Thymus (tissue), 11 donors: ENCODE measurements around the gene NSD2. TPM values are rescaled to one million over a fixed set of nuclear protein-coding genes. Genes with fewer than 3 reads are reported as not detected.

Experiments used
- DNase-seq, 9 donors: peaks; one replicate each; pipeline ENCODE4 v3.0.0-alpha.2; 2013; ENCODE audit warnings: low spot score in 9 of 9, low read depth in 6 of 9, missing footprints in 1 of 9
- H3K27ac ChIP-seq, 2 donors: one replicate each; pipeline ENCODE4 v1.5.1; 2013; ENCODE audit warnings: control low read depth in 1 of 2, low read depth in 1 of 2, low read length in 1 of 2, mild to moderate bottlenecking in 1 of 2, moderate library complexity in 1 of 2
- H3K27me3 ChIP-seq, 2 donors: one replicate each; pipeline ENCODE4 v1.5.1; 2013; ENCODE audit warnings: low read length in 1 of 2; ENCODE audit not compliant: control insufficient read depth in 2 of 2, insufficient read depth in 1 of 2
- H3K36me3 ChIP-seq, 2 donors: one replicate each; pipeline ENCODE4 v1.5.1; 2013; ENCODE audit warnings: low read length in 1 of 2, mild to moderate bottlenecking in 1 of 2, moderate library complexity in 1 of 2; ENCODE audit not compliant: control insufficient read depth in 2 of 2, insufficient read depth in 2 of 2
- H3K4me1 ChIP-seq, 2 donors: one replicate each; pipeline ENCODE4 v1.5.1; 2013; ENCODE audit warnings: low read length in 2 of 2; ENCODE audit not compliant: control insufficient read depth in 2 of 2, insufficient read depth in 2 of 2
- H3K4me3 ChIP-seq, 2 donors: one replicate each; pipeline ENCODE4 v1.5.1; 2013; ENCODE audit warnings: low read length in 2 of 2, control low read depth in 1 of 2, mild to moderate bottlenecking in 1 of 2
- H3K9me3 ChIP-seq, 2 donors: one replicate each; pipeline ENCODE4 v1.5.1; 2013; ENCODE audit warnings: low read length in 1 of 2, mild to moderate bottlenecking in 1 of 2; ENCODE audit not compliant: control insufficient read depth in 2 of 2, insufficient read depth in 1 of 2
- WGBS: extraction: QIAGEN DNeasy Blood & Tissue Kit; methylation state at CpG from one replicate; pipeline ENCODE4 v1.1.7; 2013; 5-methylcytosine and 5-hydroxymethylcytosine counted together
- polyA plus RNA-seq: library from polyadenylated mRNA; stranded (reverse); fragments of 200-250 nt; gene quantifications from one replicate; pipeline ENCODE4 v1.2.3, GENCODE V29; 2013
- total RNA-seq: library from RNA; stranded (reverse); fragments of 120-200 nt; gene quantifications from one replicate; pipeline ENCODE4 v1.2.4, GENCODE V29; 2013
- donor health status: healthy.

Gene NSD2
- total and polyA plus RNA-seq, 2 donors = 18.6 to 65.3 TPM

GRCh38 chr4:1856943-1857699 is 14.1 kb upstream of the NSD2 start:
- H3K36me3 ChIP-seq = peaks cover 13 to 16% of the 10 kb centered on the region in 2 donors
- peaks cover 56 to 73% of the 10 kb centered on the region in 2 donors for H3K4me1 ChIP-seq
- WGBS = 31% methylated on average over 32 of the region's 32 CpGs
- H3K4me3 ChIP-seq = peak overlapping the region; percentile 84 to 87
- no peaks in the 10 kb centered on the region for H3K9me3 ChIP-seq
- DNase-seq = no peak
- peak overlapping the region; percentile 25 to 77 for H3K27ac ChIP-seq
- no peaks in the 10 kb centered on the region for H3K27me3 ChIP-seq

- Histone ChIP-seq H3K4me1 (peaks cover 53 to 73% of the 10 kb centered on the region in 2 donors), H3K36me3 (peaks cover 8 to 10% of the 10 kb centered on the region in 2 donors), H3K4me3 (peak overlapping the region in 1 of 2 donors; percentile 84), H3K27ac (peak overlapping the region in 1 of 2 donors; percentile 77), H3K27me3 (no peaks in the 10 kb centered on the region), H3K9me3 (no peaks in the 10 kb centered on the region)
- 90% methylated on average over 5 of the region's 5 CpGs for WGBS
- DNase-seq = no peak
These were observed 13.3 kb upstream of the NSD2 start for GRCh38 chr4:1857931-1858330.

GRCh38 chr4:1859389-1859753 is 11.8 kb upstream of the NSD2 start:
- Histone ChIP-seq H3K4me3 (no peak overlapping the region), H3K27me3 (no peaks in the 10 kb centered on the region), H3K36me3 (peaks cover 0 to 4% of the 10 kb centered on the region in 2 donors), H3K9me3 (no peaks in the 10 kb centered on the region), H3K27ac (peak overlapping the region in 1 of 2 donors; percentile 36), H3K4me1 (peaks cover 54 to 76% of the 10 kb centered on the region in 2 donors)
- 91% methylated on average over 1 of the region's 1 CpG for WGBS
- no peak for DNase-seq

- DNase-seq = peak in 2 of 9 donors; percentile 49 to 71
- Histone ChIP-seq H3K27me3 (no peaks in the 10 kb centered on the region), H3K4me3 (peak overlapping the region; percentile 32 to 41), H3K9me3 (no peaks in the 10 kb centered on the region), H3K4me1 (peaks cover 55 to 94% of the 10 kb centered on the region in 2 donors), H3K36me3 (peaks cover 0 to 4% of the 10 kb centered on the region in 2 donors), H3K27ac (peak overlapping the region; percentile 82 to 87)
- WGBS = 13% methylated on average over 45 of the region's 45 CpGs
These were observed 8.9 kb upstream of the NSD2 start for GRCh38 chr4:1862055-1862911.

GRCh38 chr4:1862961-1863296 is 8.3 kb upstream of the NSD2 start:
- no peaks in the 10 kb centered on the region for H3K9me3 ChIP-seq
- peak overlapping the region; percentile 79 to 87 for H3K27ac ChIP-seq
- no peaks in the 10 kb centered on the region for H3K27me3 ChIP-seq
- H3K4me3 ChIP-seq = peak overlapping the region in 1 of 2 donors; percentile 32
- H3K36me3 ChIP-seq = no peaks in the 10 kb centered on the region
- WGBS = 69% methylated on average over 14 of the region's 14 CpGs
- H3K4me1 ChIP-seq = peaks cover 49 to 90% of the 10 kb centered on the region in 2 donors
- no peak for DNase-seq

- H3K27me3 ChIP-seq = no peaks in the 10 kb centered on the region
- peak overlapping the region in 1 of 2 donors; percentile 79 for H3K27ac ChIP-seq
- H3K9me3 ChIP-seq = no peaks in the 10 kb centered on the region
- no peak for DNase-seq
- peak overlapping the region in 1 of 2 donors; percentile 32 for H3K4me3 ChIP-seq
- 86% methylated on average over 11 of the region's 11 CpGs for WGBS
- no peaks in the 10 kb centered on the region for H3K36me3 ChIP-seq
- H3K4me1 ChIP-seq = peaks cover 44 to 90% of the 10 kb centered on the region in 2 donors
These were observed 7.7 kb upstream of the NSD2 start for GRCh38 chr4:1863297-1864033.

- H3K27me3 ChIP-seq = no peaks in the 10 kb centered on the region
- no peak for DNase-seq
- WGBS = 94% methylated on average over 17 of the region's 17 CpGs
These were observed 6.9 kb upstream of the NSD2 start for GRCh38 chr4:1864076-1865008.

GRCh38 chr4:1866189-1866661 is 5.0 kb upstream of the NSD2 start:
- Histone ChIP-seq H3K4me1 (peaks cover 48 to 86% of the 10 kb centered on the region in 2 donors), H3K4me3 (no peak overlapping the region), H3K9me3 (no peaks in the 10 kb centered on the region), H3K27ac (peak overlapping the region in 1 of 2 donors; percentile 66), H3K27me3 (no peaks in the 10 kb centered on the region), H3K36me3 (no peaks in the 10 kb centered on the region)
- 24% methylated on average over 7 of the region's 7 CpGs for WGBS
- peak in 3 of 9 donors; percentile 50 to 74 (median 56) for DNase-seq

More at GRCh38 chr4:1864076-1865008, 6.9 kb upstream of the NSD2 start:
- peak overlapping the region in 1 of 2 donors; percentile 41 for H3K27ac ChIP-seq
- H3K36me3 ChIP-seq = no peaks in the 10 kb centered on the region
- no peaks in the 10 kb centered on the region for H3K9me3 ChIP-seq
- H3K4me3 ChIP-seq = no peak overlapping the region
- peaks cover 44 to 90% of the 10 kb centered on the region in 2 donors for H3K4me1 ChIP-seq
